Ureter (tissue), 1 donor: ENCODE data around the gene PSMB3. TPM values are rescaled to one million over a fixed set of nuclear protein-coding genes. Genes with fewer than 3 reads are reported as not detected.
"Not testable (repeated sequence)": the region's sequence is repeated elsewhere in the genome, so short reads cannot be mapped to it uniquely, and the experiment has no call there.

Experiments used
- DNase-seq: peaks from one replicate; pipeline ENCODE4 v3.0.0-alpha.2; 2020; ENCODE audit warnings: low spot score
- total RNA-seq: library from RNA; stranded (reverse); gene quantifications from one replicate; pipeline ENCODE4 v1.2.4, GENCODE V29; 2023
- donor health status: DM: yes; HTN: yes; CAD: no.

PSMB3 gene
- total RNA-seq, 1 donor from 2014 or later, result 156 TPM

- no peak for DNase-seq
Observed at GRCh38 chr17:38716368-38717005, 36.1 kb upstream of the PSMB3 start.

GRCh38 chr17:38717139-38717745, 35.3 kb upstream of the PSMB3 start:
- DNase-seq, result no peak

GRCh38 chr17:38719289-38719942, 33.1 kb upstream of the PSMB3 start:
- DNase-seq, result no peak

- DNase-seq, result no peak
Observed at GRCh38 chr17:38719943-38720641, 32.4 kb upstream of the PSMB3 start.

- DNase-seq, result no peak
Observed at GRCh38 chr17:38720941-38721340, 31.6 kb upstream of the PSMB3 start.

- no peak for DNase-seq
Observed at GRCh38 chr17:38721802-38722201, 30.7 kb upstream of the PSMB3 start.

- DNase-seq, result no peak
Observed at GRCh38 chr17:38724337-38724988, 28.1 kb upstream of the PSMB3 start.

- no peak for DNase-seq
Observed at GRCh38 chr17:38725066-38725465, 27.5 kb upstream of the PSMB3 start.

GRCh38 chr17:38726145-38726544, 26.4 kb upstream of the PSMB3 start:
- not testable (repeated sequence) for DNase-seq

- no peak for DNase-seq
Observed at GRCh38 chr17:38727736-38728135, 24.8 kb upstream of the PSMB3 start.

- DNase-seq, result no peak
Observed at GRCh38 chr17:38728290-38728831, 24.2 kb upstream of the PSMB3 start.

- DNase-seq, result no peak
Observed at GRCh38 chr17:38729368-38729885, 23.1 kb upstream of the PSMB3 start.

- DNase-seq, result peak; percentile 86
Observed at GRCh38 chr17:38729886-38730525, 22.5 kb upstream of the PSMB3 start, which contains the start of gene CISD3. TSS of gene CISD3 (plus strand) at chr17:38730341. CDS start at chr17:38730359, 18 bp downstream.

GRCh38 chr17:38730526-38731379, 21.8 kb upstream of the PSMB3 start:
- peak; percentile 85 for DNase-seq

GRCh38 chr17:38731526-38732294, 20.8 kb upstream of the PSMB3 start:
- no peak for DNase-seq

- no peak for DNase-seq
Observed at GRCh38 chr17:38732376-38733281, 19.9 kb upstream of the PSMB3 start.

GRCh38 chr17:38733282-38733981, 19.1 kb upstream of the PSMB3 start:
- no peak for DNase-seq
